Measurements from ENCODE around the gene SLC16A6.
"Not testable (repeated sequence)": the region's sequence is repeated elsewhere in the genome, so short reads cannot be mapped to it uniquely, and the experiment has no call there.

SLC16A6 gene

DNA sequence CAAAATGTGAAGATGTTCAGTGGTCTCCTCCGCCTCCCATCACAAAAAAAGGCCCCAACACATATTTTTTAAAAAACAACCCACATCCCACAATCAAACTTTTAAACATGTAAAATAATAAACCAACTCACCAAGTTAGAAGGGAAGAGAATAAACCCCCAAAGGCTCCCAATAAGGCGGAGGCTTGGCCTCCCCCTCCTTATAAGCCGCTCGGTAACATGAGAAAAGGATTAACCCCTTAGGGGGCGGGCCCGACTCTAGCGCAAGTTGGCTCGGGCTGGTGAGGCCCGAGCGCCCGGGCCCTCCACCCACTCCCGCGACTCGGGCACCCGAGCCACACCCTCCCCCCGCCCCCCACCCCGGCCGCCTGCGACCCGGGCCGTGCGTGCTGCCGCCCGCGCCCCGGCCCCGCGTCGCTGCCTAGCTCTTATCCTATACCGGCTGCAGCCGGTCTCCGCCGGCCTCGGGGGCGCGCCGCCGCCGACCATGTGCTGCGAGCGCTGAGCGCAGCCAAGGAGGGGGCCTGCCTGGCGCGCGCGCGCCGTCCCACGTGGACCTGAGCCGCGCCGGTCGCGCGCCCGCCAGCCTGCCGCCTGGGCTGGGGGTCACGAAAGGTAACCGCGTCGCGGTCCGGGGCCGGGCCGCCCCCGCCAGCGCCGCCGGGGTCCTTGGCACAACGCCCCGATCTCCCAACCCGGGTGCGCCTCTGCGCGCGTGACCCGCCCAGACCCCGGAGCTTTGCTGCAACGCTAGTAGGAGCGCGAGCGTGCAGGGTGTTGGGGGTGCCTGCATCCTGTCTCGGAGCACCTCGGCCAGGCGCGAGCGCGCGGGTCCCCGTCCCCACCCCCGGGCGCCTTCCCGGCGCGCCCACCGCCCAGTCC lies at the start of gene SLC16A6, which contains the start of gene ARSG:
Gene SLC16A6 (minus strand): TSS at position 173 of the 881 bp plus-strand sequence. CDS start 12,807 bp downstream, outside the sequence.
Gene ARSG (plus strand): TSS at position 541 of the 881 bp plus-strand sequence. CDS start 15,999 bp downstream, outside the sequence.
- DNase-seq (ENCODE audit: low read depth, low spot score): no peak
- Histone ChIP-seq H3K4me3 (ENCODE audit: low read length) (peak within 1 kb of the TSS; percentile 52; the same call in 1 of the 2 replicates), H3K27me3 (ENCODE audit: control insufficient read depth, insufficient read depth, low read length) (peaks cover 14% of the 10 kb centered on the region), H3K27ac (ENCODE audit: low read length) (no peak within 1 kb of the TSS), H3K9me3 (ENCODE audit: control insufficient read depth, insufficient read depth, low read length) (no peaks in the 10 kb centered on the region), H3K36me3 (ENCODE audit: control insufficient read depth, insufficient read depth, low read length) (no peaks in the 10 kb centered on the region), H3K4me1 (ENCODE audit: control insufficient read depth, insufficient read depth, low read length) (peaks cover 5% of the 10 kb centered on the region; the same call in 1 of the 2 replicates)
- WGBS (ENCODE audit: insufficient coverage, insufficient read length): no CpG with 5 or more reads among the region's 96 CpGs

GRCh38 chr17:68334393-68334792 lies 43.5 kb upstream of the SLC16A6 start:
- Histone ChIP-seq H3K9me3 (ENCODE audit: control insufficient read depth, insufficient read depth, low read length) (no peaks in the 10 kb centered on the region), H3K4me3 (ENCODE audit: low read length) (no peak overlapping the region), H3K27me3 (ENCODE audit: control insufficient read depth, insufficient read depth, low read length) (no peaks in the 10 kb centered on the region; the same call in 1 of the 2 replicates), H3K27ac (ENCODE audit: low read length) (no peak overlapping the region), H3K4me1 (ENCODE audit: control insufficient read depth, insufficient read depth, low read length) (no peaks in the 10 kb centered on the region), H3K36me3 (ENCODE audit: control insufficient read depth, insufficient read depth, low read length) (no peaks in the 10 kb centered on the region)
- no peak for DNase-seq (ENCODE audit: low read depth, low spot score)
- WGBS (ENCODE audit: insufficient coverage, insufficient read length): no CpG with 5 or more reads among the region's 9 CpGs

GRCh38 chr17:68331932-68332331 lies 41.0 kb upstream of the SLC16A6 start:
- not testable (repeated sequence) for DNase-seq (ENCODE audit: low read depth, low spot score); H3K36me3 ChIP-seq (ENCODE audit: control insufficient read depth, insufficient read depth, low read length); H3K9me3 ChIP-seq (ENCODE audit: control insufficient read depth, insufficient read depth, low read length); H3K4me3 ChIP-seq (ENCODE audit: low read length); H3K4me1 ChIP-seq (ENCODE audit: control insufficient read depth, insufficient read depth, low read length); H3K27me3 ChIP-seq (ENCODE audit: control insufficient read depth, insufficient read depth, low read length); H3K27ac ChIP-seq (ENCODE audit: low read length)
- whole genome bisulfite sequencing (ENCODE audit: insufficient coverage, insufficient read length): no CpG with 5 or more reads among the region's 12 CpGs

DNA sequence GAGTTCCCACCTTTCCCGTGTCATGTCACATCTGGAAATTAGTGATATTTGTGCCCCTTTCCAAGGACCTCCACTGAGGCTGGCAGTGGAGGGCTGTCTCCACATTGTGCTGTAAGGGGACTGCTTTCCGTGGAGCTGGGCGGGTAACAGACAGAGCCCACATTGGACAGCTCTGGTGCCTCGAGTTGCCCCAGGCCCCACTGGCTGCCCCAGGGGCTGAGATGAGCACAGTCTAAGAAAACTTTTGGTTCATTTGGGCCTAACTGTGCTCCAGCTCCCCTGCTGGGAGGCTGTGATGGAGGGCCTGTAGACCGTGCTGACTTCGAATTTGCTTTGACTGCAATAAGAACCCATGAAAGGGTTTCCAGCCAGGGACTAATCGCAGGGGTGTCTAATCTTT lies 38.4 kb upstream of the SLC16A6 start:
- WGBS (ENCODE audit: insufficient coverage, insufficient read length): no CpG with 5 or more reads among the region's 7 CpGs
- Histone ChIP-seq H3K36me3 (ENCODE audit: control insufficient read depth, insufficient read depth, low read length) (no peaks in the 10 kb centered on the region), H3K9me3 (ENCODE audit: control insufficient read depth, insufficient read depth, low read length) (no peaks in the 10 kb centered on the region), H3K4me1 (ENCODE audit: control insufficient read depth, insufficient read depth, low read length) (no peaks in the 10 kb centered on the region), H3K4me3 (ENCODE audit: low read length) (no peak overlapping the region), H3K27me3 (ENCODE audit: control insufficient read depth, insufficient read depth, low read length) (no peaks in the 10 kb centered on the region), H3K27ac (ENCODE audit: low read length) (no peak overlapping the region)
- no peak for DNase-seq (ENCODE audit: low read depth, low spot score)

- Histone ChIP-seq H3K36me3 (ENCODE audit: control insufficient read depth, insufficient read depth, low read length) (no peaks in the 10 kb centered on the region), H3K27ac (ENCODE audit: low read length) (no peak overlapping the region), H3K4me1 (ENCODE audit: control insufficient read depth, insufficient read depth, low read length) (no peaks in the 10 kb centered on the region), H3K4me3 (ENCODE audit: low read length) (no peak overlapping the region), H3K27me3 (ENCODE audit: control insufficient read depth, insufficient read depth, low read length) (no peaks in the 10 kb centered on the region), H3K9me3 (ENCODE audit: control insufficient read depth, insufficient read depth, low read length) (no peaks in the 10 kb centered on the region)
- DNase-seq (ENCODE audit: low read depth, low spot score): no peak
- no CpG with 5 or more reads among the region's 4 CpGs for WGBS (ENCODE audit: insufficient coverage, insufficient read length)
These were observed 37.7 kb upstream of the SLC16A6 start for GRCh38 chr17:68328676-68329075.

DNA sequence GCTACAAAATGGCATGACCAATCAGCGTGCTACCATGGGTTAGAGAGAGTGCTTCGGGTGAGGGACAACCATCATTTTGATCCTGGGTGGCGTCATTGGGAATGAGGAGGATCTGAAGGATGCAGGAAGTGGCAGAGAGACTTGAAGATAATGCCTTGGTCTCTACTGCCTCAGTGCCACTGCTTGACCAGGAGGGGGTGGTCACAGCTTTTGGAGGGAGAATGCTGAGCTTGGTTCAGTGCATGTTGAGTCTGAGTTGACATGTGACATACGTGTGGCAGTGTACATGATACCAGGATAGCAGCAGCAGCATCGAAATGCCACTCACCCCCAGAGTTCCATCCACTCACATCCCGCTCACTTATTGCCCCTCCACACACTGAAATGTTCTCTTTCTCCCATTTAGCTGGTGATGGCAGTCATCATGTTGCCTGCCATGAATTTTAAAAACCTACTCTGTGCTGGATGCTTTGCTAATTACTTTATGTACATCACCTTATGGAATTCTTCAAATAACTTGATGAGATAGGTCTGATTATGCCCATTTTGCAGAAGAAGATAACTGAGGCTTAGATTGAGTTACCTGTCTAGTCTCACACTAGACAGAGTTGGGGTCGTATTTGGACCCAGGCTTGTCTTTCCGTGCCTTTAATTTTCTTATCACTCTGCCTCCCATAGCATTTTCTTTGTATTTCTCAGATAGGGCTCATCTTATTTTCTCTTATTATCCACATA lies 37.1 kb upstream of the SLC16A6 start:
- WGBS (ENCODE audit: insufficient coverage, insufficient read length): no CpG with 5 or more reads among the region's 8 CpGs
- H3K4me1 ChIP-seq (ENCODE audit: control insufficient read depth, insufficient read depth, low read length): no peaks in the 10 kb centered on the region
- H3K27me3 ChIP-seq (ENCODE audit: control insufficient read depth, insufficient read depth, low read length): no peaks in the 10 kb centered on the region
- H3K4me3 ChIP-seq (ENCODE audit: low read length): no peak overlapping the region
- H3K9me3 ChIP-seq (ENCODE audit: control insufficient read depth, insufficient read depth, low read length): no peaks in the 10 kb centered on the region
- no peak overlapping the region for H3K27ac ChIP-seq (ENCODE audit: low read length)
- no peak for DNase-seq (ENCODE audit: low read depth, low spot score)
- no peaks in the 10 kb centered on the region for H3K36me3 ChIP-seq (ENCODE audit: control insufficient read depth, insufficient read depth, low read length)

DNA sequence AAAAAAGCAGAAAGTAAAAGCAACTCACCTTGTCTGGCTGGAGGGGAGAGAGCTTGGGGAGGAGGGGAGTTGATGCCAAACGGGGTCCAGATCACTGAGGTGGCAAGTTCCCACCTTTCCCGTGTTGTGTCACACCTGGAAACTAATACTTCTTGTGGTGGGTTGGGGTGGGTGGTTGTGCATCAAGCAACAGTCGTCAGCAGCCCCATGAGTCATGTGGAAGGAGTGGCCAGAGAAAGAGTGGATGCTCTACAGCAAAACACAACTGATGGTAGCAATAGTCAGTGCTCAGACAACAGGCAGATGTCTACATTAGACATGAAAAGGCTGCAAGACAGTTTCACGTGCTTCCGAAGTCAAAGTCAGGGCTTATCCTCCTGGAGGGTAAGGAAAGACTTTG lies 35.8 kb upstream of the SLC16A6 start:
- Histone ChIP-seq H3K27ac (ENCODE audit: low read length) (no peak overlapping the region), H3K27me3 (ENCODE audit: control insufficient read depth, insufficient read depth, low read length) (no peaks in the 10 kb centered on the region), H3K4me1 (ENCODE audit: control insufficient read depth, insufficient read depth, low read length) (no peaks in the 10 kb centered on the region), H3K4me3 (ENCODE audit: low read length) (no peak overlapping the region), H3K9me3 (ENCODE audit: control insufficient read depth, insufficient read depth, low read length) (no peaks in the 10 kb centered on the region), H3K36me3 (ENCODE audit: control insufficient read depth, insufficient read depth, low read length) (no peaks in the 10 kb centered on the region)
- DNase-seq (ENCODE audit: low read depth, low spot score): no peak
- no CpG with 5 or more reads among the region's 5 CpGs for WGBS (ENCODE audit: insufficient coverage, insufficient read length)

GRCh38 chr17:68325961-68326360 lies 35.0 kb upstream of the SLC16A6 start:
- no peak overlapping the region for H3K4me3 ChIP-seq (ENCODE audit: low read length)
- H3K27ac ChIP-seq (ENCODE audit: low read length): no peak overlapping the region
- no peaks in the 10 kb centered on the region for H3K9me3 ChIP-seq (ENCODE audit: control insufficient read depth, insufficient read depth, low read length)
- H3K4me1 ChIP-seq (ENCODE audit: control insufficient read depth, insufficient read depth, low read length): no peaks in the 10 kb centered on the region
- DNase-seq (ENCODE audit: low read depth, low spot score): no peak
- H3K27me3 ChIP-seq (ENCODE audit: control insufficient read depth, insufficient read depth, low read length): no peaks in the 10 kb centered on the region
- WGBS (ENCODE audit: insufficient coverage, insufficient read length): no CpG with 5 or more reads among the region's 5 CpGs
- H3K36me3 ChIP-seq (ENCODE audit: control insufficient read depth, insufficient read depth, low read length): no peaks in the 10 kb centered on the region

GRCh38 chr17:68324654-68325336 lies 33.9 kb upstream of the SLC16A6 start:
- H3K36me3 ChIP-seq (ENCODE audit: control insufficient read depth, insufficient read depth, low read length): no peaks in the 10 kb centered on the region
- no peaks in the 10 kb centered on the region for H3K27me3 ChIP-seq (ENCODE audit: control insufficient read depth, insufficient read depth, low read length)
- no peak overlapping the region for H3K27ac ChIP-seq (ENCODE audit: low read length)
- no CpG with 5 or more reads among the region's 8 CpGs for WGBS (ENCODE audit: insufficient coverage, insufficient read length)
- no peak overlapping the region for H3K4me3 ChIP-seq (ENCODE audit: low read length)
- DNase-seq (ENCODE audit: low read depth, low spot score): no peak
- no peaks in the 10 kb centered on the region for H3K4me1 ChIP-seq (ENCODE audit: control insufficient read depth, insufficient read depth, low read length)
- no peaks in the 10 kb centered on the region for H3K9me3 ChIP-seq (ENCODE audit: control insufficient read depth, insufficient read depth, low read length)

DNA sequence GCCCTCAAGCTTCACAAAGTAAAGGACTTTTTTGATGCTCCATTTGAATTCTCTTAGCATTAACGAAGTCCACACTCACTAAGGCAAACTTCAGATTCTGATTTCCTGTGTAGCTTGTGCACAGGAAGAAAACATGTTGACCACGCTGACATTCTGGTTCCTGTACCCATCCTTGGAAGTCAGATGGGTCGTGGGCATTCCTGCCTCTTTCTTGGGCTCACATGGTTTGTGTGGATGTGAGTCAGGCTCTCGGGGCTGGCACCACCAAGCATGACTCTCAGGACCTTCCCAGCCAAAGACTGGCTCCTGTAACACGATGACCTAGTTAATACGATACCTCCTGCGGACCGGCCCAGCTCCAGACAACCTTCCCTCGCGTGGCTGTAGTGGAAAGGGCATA lies 33.2 kb upstream of the SLC16A6 start:
- no peak for DNase-seq (ENCODE audit: low read depth, low spot score)
- H3K4me3 ChIP-seq (ENCODE audit: low read length): no peak overlapping the region
- H3K27ac ChIP-seq (ENCODE audit: low read length): no peak overlapping the region
- no peaks in the 10 kb centered on the region for H3K4me1 ChIP-seq (ENCODE audit: control insufficient read depth, insufficient read depth, low read length)
- H3K27me3 ChIP-seq (ENCODE audit: control insufficient read depth, insufficient read depth, low read length): no peaks in the 10 kb centered on the region
- no peaks in the 10 kb centered on the region for H3K36me3 ChIP-seq (ENCODE audit: control insufficient read depth, insufficient read depth, low read length)
- no CpG with 5 or more reads among the region's 10 CpGs for WGBS (ENCODE audit: insufficient coverage, insufficient read length)
- H3K9me3 ChIP-seq (ENCODE audit: control insufficient read depth, insufficient read depth, low read length): no peaks in the 10 kb centered on the region
